Measurements from ENCODE around the gene ADK.

The ADK gene

DNA sequence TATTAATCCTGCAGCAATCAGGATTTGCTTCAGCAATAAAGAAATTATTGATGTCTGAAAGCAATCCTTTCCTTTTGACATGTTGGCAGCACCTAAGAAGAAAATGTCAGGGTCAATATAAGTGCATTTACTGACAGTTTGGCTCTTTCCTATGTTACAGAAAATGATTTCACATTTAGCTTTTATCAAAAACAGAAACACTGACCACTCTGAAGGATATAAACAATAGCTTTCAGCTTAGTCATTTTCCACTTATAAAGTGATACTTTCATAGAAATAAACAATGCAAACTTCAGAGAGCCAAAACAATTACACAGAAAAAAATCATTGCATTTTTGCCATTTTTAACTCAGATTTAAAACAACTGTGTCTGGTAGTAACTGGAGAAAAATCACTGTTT lies 349.8 kb downstream of the ADK start:
- H3K27me3 ChIP-seq (replicated peaks; ENCODE audit: control insufficient read depth, insufficient read depth, low read length, poor library complexity, severe bottlenecking): no peaks in the 10 kb centered on the region
- no peak overlapping the region for H3K4me3 ChIP-seq (ENCODE audit: insufficient read depth, low read depth, low read length, poor library complexity, severe bottlenecking)
- no peak overlapping the region for H3K27ac ChIP-seq (ENCODE audit: insufficient read depth, low read length, poor library complexity, severe bottlenecking)
- DNase-seq: no peak
- no peaks in the 10 kb centered on the region for H3K36me3 ChIP-seq (ENCODE audit: control insufficient read depth, insufficient read depth, low read length)
- no peaks in the 10 kb centered on the region for H3K9me3 ChIP-seq (ENCODE audit: control insufficient read depth, low read length)
- no peaks in the 10 kb centered on the region for H3K4me1 ChIP-seq (ENCODE audit: control insufficient read depth, insufficient read depth, low read length, poor library complexity, severe bottlenecking)

DNA sequence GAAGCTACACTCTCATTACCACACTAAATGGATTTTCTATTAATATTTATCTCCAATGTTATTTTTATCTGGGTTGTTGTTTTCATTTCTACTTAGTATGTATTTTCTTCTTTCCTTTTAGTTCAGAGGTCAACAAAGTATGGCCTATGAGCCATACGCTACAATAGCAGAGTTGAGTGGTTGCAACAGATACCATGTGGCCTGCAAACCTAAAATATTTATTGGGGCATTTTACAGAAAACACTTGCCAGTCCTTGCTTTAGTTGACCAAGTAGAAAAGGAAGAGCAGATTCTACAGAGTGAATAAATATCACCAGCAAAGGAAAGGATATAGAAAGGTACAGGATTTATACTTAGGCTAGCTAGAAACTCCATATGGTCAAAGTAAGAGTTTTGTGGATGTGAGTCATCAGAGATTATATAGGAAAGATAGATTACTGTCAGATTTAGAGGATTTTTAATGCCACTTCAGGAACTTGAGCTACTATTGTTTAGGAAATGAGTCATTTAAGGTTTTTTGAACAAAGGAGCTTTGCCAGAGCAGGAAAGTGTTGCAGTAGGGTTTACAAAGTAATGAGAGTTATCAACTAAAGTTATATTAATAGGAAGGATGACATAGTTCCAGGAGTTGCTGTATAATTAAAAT lies 352.1 kb downstream of the ADK start:
- H3K27me3 ChIP-seq (replicated peaks; ENCODE audit: control insufficient read depth, insufficient read depth, low read length, poor library complexity, severe bottlenecking): no peaks in the 10 kb centered on the region
- no peak overlapping the region for H3K27ac ChIP-seq (ENCODE audit: insufficient read depth, low read length, poor library complexity, severe bottlenecking)
- no peaks in the 10 kb centered on the region for H3K9me3 ChIP-seq (ENCODE audit: control insufficient read depth, low read length)
- no peak overlapping the region for H3K4me3 ChIP-seq (ENCODE audit: insufficient read depth, low read depth, low read length, poor library complexity, severe bottlenecking)
- no peaks in the 10 kb centered on the region for H3K36me3 ChIP-seq (ENCODE audit: control insufficient read depth, insufficient read depth, low read length)
- no peak for DNase-seq
- no peaks in the 10 kb centered on the region for H3K4me1 ChIP-seq (ENCODE audit: control insufficient read depth, insufficient read depth, low read length, poor library complexity, severe bottlenecking)

DNA sequence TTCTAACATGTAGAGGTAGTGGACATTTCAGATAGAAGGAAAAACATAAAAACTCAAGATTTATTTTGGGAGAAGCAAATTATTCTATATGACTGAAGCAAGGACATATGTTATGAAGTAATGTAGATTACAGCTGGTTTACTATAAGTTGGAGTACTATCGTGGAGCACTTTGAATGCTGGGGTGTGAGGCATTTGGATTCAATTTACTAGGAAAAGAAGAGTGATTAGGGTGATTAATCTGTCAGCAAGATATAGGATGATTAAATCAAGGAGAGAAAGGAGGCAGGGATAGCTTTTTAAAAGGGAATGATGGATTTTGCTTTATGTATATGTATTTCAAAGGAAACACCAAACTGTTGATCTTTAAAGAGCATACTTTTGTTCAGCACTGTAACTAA lies 356.9 kb downstream of the ADK start:
- no peaks in the 10 kb centered on the region for H3K27me3 ChIP-seq (replicated peaks; ENCODE audit: control insufficient read depth, insufficient read depth, low read length, poor library complexity, severe bottlenecking)
- H3K4me1 ChIP-seq (ENCODE audit: control insufficient read depth, insufficient read depth, low read length, poor library complexity, severe bottlenecking): no peaks in the 10 kb centered on the region
- H3K9me3 ChIP-seq (ENCODE audit: control insufficient read depth, low read length): peaks cover 11% of the 10 kb centered on the region
- no peak for DNase-seq
- no peak overlapping the region for H3K27ac ChIP-seq (ENCODE audit: insufficient read depth, low read length, poor library complexity, severe bottlenecking)
- H3K36me3 ChIP-seq (ENCODE audit: control insufficient read depth, insufficient read depth, low read length): no peaks in the 10 kb centered on the region
- H3K4me3 ChIP-seq (ENCODE audit: insufficient read depth, low read depth, low read length, poor library complexity, severe bottlenecking): no peak overlapping the region

DNA sequence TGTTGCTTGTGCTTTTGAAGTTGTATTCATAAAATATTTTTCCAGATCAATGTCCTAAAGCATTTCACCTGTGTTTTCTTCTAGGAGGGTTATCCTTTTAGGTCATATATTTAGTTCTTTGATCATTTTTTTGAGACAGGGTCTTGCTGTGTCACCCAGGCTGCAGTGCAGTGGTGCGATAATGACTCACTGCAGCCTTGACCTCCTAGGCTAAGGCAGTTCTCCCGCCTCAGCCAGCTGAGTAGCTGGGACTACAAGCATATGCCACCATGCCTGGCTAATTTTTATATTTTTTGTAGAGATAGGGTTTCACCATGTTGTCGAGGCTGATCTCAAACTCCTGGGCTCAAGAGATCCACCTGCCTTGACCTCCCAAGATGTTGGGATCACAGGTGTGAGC lies 359.6 kb downstream of the ADK start:
- no peaks in the 10 kb centered on the region for H3K36me3 ChIP-seq (ENCODE audit: control insufficient read depth, insufficient read depth, low read length)
- no peak for DNase-seq
- peaks cover 19% of the 10 kb centered on the region for H3K9me3 ChIP-seq (ENCODE audit: control insufficient read depth, low read length)
- H3K27me3 ChIP-seq (replicated peaks; ENCODE audit: control insufficient read depth, insufficient read depth, low read length, poor library complexity, severe bottlenecking): no peaks in the 10 kb centered on the region
- no peaks in the 10 kb centered on the region for H3K4me1 ChIP-seq (ENCODE audit: control insufficient read depth, insufficient read depth, low read length, poor library complexity, severe bottlenecking)
- H3K4me3 ChIP-seq (ENCODE audit: insufficient read depth, low read depth, low read length, poor library complexity, severe bottlenecking): no peak overlapping the region
- no peak overlapping the region for H3K27ac ChIP-seq (ENCODE audit: insufficient read depth, low read length, poor library complexity, severe bottlenecking)

DNA sequence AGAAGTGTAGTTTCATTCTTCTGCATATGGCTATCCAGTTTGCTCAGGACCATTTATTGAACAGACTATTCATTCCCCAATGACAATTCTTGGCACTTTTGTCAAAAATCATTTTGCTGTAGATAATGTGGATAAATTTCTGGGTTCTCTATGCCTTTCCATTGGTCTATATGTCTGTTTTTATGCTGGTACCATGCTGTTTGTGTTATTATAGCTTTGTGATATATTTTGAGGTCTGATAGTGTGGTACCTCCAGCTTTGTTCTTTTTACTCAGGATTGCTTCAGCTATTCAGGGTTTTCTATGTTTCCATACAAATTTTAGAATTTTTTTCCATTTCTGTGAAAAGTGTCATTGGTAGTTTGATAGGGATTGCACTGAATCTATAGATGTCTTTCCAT lies 360.0 kb downstream of the ADK start:
- Histone ChIP-seq H3K4me1 (ENCODE audit: control insufficient read depth, insufficient read depth, low read length, poor library complexity, severe bottlenecking) (no peaks in the 10 kb centered on the region), H3K9me3 (ENCODE audit: control insufficient read depth, low read length) (peaks cover 19% of the 10 kb centered on the region), H3K4me3 (ENCODE audit: insufficient read depth, low read depth, low read length, poor library complexity, severe bottlenecking) (no peak overlapping the region), H3K27ac (ENCODE audit: insufficient read depth, low read length, poor library complexity, severe bottlenecking) (no peak overlapping the region), H3K36me3 (ENCODE audit: control insufficient read depth, insufficient read depth, low read length) (no peaks in the 10 kb centered on the region), H3K27me3 (replicated peaks; ENCODE audit: control insufficient read depth, insufficient read depth, low read length, poor library complexity, severe bottlenecking) (no peaks in the 10 kb centered on the region)
- no peak for DNase-seq

DNA sequence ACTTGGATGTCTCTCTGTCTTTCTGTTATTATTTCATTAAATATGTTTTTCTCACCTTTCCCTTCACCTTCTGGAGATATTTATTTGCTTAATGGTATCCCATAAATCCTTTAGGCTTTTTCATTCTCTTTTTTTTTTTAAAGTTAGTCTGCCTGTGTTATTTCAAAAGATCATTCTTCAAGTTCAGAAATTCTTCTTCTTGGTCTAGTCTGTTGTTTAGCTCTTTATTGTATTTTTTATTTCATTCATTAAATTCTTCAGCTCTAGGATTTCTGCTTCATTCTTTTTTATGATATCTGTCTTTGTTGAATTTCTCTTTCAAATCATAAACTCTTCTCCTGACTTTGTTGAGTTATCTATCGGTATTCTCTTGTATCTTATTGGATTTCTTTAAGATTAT lies 363.3 kb downstream of the ADK start:
- no peak overlapping the region for H3K4me3 ChIP-seq (ENCODE audit: insufficient read depth, low read depth, low read length, poor library complexity, severe bottlenecking)
- no peak for DNase-seq
- H3K27me3 ChIP-seq (replicated peaks; ENCODE audit: control insufficient read depth, insufficient read depth, low read length, poor library complexity, severe bottlenecking): no peaks in the 10 kb centered on the region
- peaks cover 19% of the 10 kb centered on the region for H3K9me3 ChIP-seq (ENCODE audit: control insufficient read depth, low read length)
- no peaks in the 10 kb centered on the region for H3K36me3 ChIP-seq (ENCODE audit: control insufficient read depth, insufficient read depth, low read length)
- no peak overlapping the region for H3K27ac ChIP-seq (ENCODE audit: insufficient read depth, low read length, poor library complexity, severe bottlenecking)
- H3K4me1 ChIP-seq (ENCODE audit: control insufficient read depth, insufficient read depth, low read length, poor library complexity, severe bottlenecking): no peaks in the 10 kb centered on the region

DNA sequence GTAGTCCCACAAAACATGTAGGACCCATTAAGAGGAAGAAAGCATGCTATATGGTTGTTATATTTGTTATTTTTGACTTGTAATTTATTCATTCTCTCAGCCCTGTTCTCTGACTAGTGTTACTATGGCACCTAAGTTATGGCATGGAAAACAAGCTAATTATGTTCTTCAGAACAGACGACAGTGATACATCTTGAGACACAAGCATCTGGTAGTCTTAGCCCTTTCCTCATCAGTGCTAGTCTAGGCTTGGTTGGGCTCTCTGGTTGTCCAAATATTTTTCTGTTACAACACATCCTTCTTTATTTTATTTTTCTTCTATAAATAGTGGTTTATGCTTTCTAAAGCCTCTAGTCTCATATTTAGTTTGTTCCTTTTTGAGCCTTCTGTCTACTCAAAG lies 367.0 kb downstream of the ADK start:
- H3K9me3 ChIP-seq (ENCODE audit: control insufficient read depth, low read length): peaks cover 9% of the 10 kb centered on the region
- H3K4me3 ChIP-seq (ENCODE audit: insufficient read depth, low read depth, low read length, poor library complexity, severe bottlenecking): no peak overlapping the region
- H3K27ac ChIP-seq (ENCODE audit: insufficient read depth, low read length, poor library complexity, severe bottlenecking): no peak overlapping the region
- H3K27me3 ChIP-seq (replicated peaks; ENCODE audit: control insufficient read depth, insufficient read depth, low read length, poor library complexity, severe bottlenecking): no peaks in the 10 kb centered on the region
- no peak for DNase-seq
- no peaks in the 10 kb centered on the region for H3K36me3 ChIP-seq (ENCODE audit: control insufficient read depth, insufficient read depth, low read length)
- no peaks in the 10 kb centered on the region for H3K4me1 ChIP-seq (ENCODE audit: control insufficient read depth, insufficient read depth, low read length, poor library complexity, severe bottlenecking)

DNA sequence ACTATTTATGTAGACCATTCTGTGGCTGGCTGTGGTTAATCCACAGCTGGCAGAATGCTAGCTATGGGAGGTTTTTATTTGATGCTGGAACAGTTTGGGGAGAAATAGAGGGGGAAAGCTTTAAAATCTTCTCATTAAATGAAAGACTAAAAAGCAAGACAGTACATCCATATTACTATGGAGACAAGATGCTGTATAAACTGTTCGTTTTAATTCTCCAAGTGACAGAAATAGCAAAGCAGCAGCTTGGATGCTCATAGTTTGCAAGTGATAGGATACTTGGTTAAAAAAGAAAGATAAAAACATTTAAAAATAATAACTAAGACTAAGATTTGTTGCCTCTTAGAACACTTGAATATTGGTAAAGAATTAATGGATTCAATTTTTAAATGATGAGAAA lies 370.5 kb downstream of the ADK start:
- no peaks in the 10 kb centered on the region for H3K27me3 ChIP-seq (replicated peaks; ENCODE audit: control insufficient read depth, insufficient read depth, low read length, poor library complexity, severe bottlenecking)
- H3K9me3 ChIP-seq (ENCODE audit: control insufficient read depth, low read length): no peaks in the 10 kb centered on the region

DNA sequence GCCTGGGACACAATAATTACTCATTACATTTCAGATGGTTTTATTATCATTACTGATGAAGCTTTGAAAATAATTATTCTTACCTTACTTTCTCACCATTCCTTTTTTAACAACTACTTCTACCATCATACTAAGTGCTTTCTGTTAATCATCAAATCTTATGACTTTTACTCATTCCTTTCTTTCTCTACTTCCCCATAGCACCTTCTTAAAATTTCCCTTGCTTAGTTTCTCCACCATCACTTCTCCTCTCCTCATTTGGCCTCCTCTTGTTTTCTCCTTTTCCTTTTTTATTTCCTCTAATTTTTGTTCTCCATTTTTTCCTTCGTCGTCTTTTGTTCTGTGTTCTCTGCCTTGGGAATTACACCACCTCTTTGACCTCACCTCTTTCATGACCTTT lies 372.2 kb downstream of the ADK start:
- no peaks in the 10 kb centered on the region for H3K4me1 ChIP-seq (ENCODE audit: control insufficient read depth, insufficient read depth, low read length, poor library complexity, severe bottlenecking)
- no peaks in the 10 kb centered on the region for H3K9me3 ChIP-seq (ENCODE audit: control insufficient read depth, low read length)
- H3K36me3 ChIP-seq (ENCODE audit: control insufficient read depth, insufficient read depth, low read length): no peaks in the 10 kb centered on the region
- no peak overlapping the region for H3K27ac ChIP-seq (ENCODE audit: insufficient read depth, low read length, poor library complexity, severe bottlenecking)
- no peaks in the 10 kb centered on the region for H3K27me3 ChIP-seq (replicated peaks; ENCODE audit: control insufficient read depth, insufficient read depth, low read length, poor library complexity, severe bottlenecking)
- DNase-seq: no peak
- H3K4me3 ChIP-seq (ENCODE audit: insufficient read depth, low read depth, low read length, poor library complexity, severe bottlenecking): no peak overlapping the region

More for the DNA sequence above, 370.5 kb downstream of the ADK start:
- Histone ChIP-seq H3K4me1 (ENCODE audit: control insufficient read depth, insufficient read depth, low read length, poor library complexity, severe bottlenecking) (no peaks in the 10 kb centered on the region), H3K27ac (ENCODE audit: insufficient read depth, low read length, poor library complexity, severe bottlenecking) (no peak overlapping the region), H3K36me3 (ENCODE audit: control insufficient read depth, insufficient read depth, low read length) (no peaks in the 10 kb centered on the region), H3K4me3 (ENCODE audit: insufficient read depth, low read depth, low read length, poor library complexity, severe bottlenecking) (no peak overlapping the region)
- DNase-seq: no peak

DNA sequence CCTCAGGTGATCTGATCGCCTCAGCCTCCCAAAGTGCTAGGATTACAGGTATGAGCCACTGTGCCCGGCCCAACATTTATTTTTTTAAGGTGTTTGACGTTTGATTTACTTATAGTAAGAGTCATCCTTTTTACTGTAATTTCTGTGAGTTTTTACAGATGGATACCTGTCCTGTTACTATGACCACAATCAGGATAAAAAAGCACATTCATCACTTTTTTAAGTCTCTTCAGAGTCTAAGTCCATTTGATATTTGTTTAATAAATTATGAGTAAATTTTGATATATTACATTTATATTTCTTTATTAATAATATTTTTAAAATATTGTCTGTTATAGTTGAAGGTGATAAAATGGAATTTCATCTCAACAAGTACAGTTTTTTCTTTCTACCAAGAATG lies 374.9 kb downstream of the ADK start:
- no peak for DNase-seq
- Histone ChIP-seq H3K9me3 (ENCODE audit: control insufficient read depth, low read length) (no peaks in the 10 kb centered on the region), H3K36me3 (ENCODE audit: control insufficient read depth, insufficient read depth, low read length) (no peaks in the 10 kb centered on the region), H3K27ac (ENCODE audit: insufficient read depth, low read length, poor library complexity, severe bottlenecking) (no peak overlapping the region), H3K4me3 (ENCODE audit: insufficient read depth, low read depth, low read length, poor library complexity, severe bottlenecking) (no peak overlapping the region), H3K27me3 (replicated peaks; ENCODE audit: control insufficient read depth, insufficient read depth, low read length, poor library complexity, severe bottlenecking) (no peaks in the 10 kb centered on the region), H3K4me1 (ENCODE audit: control insufficient read depth, insufficient read depth, low read length, poor library complexity, severe bottlenecking) (no peaks in the 10 kb centered on the region)

Data from effector memory CD4-positive, alpha-beta T cell (primary cell).